NCI-H1105 (cell line): Measurements from ENCODE around the gene CEP63.

Source experiments
- DNase-seq: peaks from one replicate; lab custom pipeline; 2025; lab: John Stamatoyannopoulos, UW

CEP63 gene

DNA sequence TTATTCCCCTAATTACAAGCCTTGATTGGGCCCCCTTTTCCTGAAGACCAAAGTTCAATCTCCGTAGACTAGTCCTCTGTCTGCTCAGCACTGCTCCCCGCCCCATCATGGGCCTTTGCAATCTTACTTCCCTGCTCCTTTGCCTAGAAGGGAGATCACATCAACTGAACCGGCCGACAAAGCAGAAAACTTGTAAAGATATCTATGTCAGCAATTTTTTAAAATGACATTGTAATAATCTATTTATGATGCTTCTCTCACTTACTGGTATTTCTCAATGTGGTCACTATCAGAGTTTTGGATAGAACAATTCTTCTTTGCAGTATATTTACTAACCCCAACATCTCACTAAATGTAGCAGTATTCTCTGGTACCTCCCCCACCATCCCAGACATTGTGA is 17.3 kb upstream of the CEP63 start:
- no peak for DNase-seq

DNA sequence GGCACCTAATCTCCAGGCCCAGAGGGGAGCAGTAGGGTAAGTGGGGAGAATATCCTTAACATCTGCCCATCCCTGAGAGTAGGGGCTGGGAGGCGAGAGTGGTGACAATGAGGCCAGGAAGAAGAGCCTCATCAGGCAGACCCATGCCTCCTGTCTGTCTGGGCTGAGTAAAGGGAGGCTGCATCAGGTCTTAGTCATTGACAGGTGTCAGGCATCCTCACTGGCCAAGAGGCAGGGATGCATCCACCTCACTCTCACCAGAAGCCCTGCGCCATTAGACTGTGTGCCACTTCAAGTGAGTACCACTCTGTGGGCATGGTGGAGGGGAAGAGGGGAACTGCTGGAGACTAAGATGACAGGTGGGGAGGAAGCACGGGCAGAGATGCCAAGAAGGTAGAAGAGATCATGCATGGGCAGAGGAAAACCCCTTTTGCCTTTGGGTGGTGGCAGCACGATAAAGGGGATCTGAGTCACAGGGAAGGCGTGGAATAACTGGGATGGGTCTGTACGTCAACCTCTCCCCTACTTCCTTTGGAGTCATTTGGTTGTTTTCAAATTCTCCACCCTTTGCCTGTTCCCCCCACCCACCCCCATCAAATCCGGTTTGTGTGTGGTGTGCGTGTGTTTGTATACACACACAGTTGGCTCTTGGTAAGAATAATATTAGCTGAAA is 14.2 kb upstream of the CEP63 start:
- DNase-seq, result no peak

DNA sequence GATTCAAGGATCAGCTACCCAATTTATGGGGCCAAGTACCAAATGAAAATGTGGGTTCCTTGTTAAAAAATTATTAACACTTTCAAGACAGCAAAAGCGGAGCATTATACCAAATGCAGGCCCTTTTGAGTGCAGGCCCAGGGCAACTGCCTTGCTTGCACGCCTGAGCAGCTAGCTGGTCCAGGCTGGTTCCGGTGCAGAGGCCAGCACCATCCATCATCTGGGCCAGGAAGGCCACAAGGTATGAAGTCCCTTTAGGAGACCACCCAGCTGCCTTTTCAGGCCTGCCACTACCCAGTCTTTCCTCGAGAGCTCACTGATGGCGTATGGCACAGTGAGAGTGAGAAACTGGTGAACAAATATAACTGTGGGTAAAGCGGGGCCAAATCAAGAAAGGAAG is 13.0 kb upstream of the CEP63 start:
- DNase-seq, result no peak

- peak; percentile 85 for DNase-seq
Observed at GRCh38 chr3:134473868-134474546, 11.8 kb upstream of the CEP63 start.

GRCh38 chr3:134474956-134475355 is 10.9 kb upstream of the CEP63 start:
- DNase-seq, result no peak

GRCh38 chr3:134476306-134476705 is 9.6 kb upstream of the CEP63 start:
- DNase-seq, result no peak

DNA sequence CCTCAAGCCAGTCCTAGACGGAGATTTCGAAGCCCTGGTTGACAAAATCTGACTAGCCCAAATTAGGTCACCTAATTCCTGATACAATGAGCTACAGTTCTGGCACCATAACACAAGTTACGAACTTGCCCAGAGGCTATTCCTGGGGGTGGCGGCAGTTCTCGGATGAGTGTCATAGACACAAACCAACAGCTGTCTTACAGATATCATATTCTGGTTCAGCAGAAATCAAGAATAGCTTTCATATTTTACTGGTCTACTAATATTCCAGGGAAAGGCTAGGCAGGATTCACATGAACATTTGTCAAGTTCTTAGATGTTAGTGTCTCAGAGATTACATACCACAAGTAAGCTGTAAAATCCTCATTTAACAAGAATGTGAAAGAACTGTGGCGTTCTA is 8.9 kb upstream of the CEP63 start:
- DNase-seq, result no peak

GRCh38 chr3:134477938-134478337 is 7.9 kb upstream of the CEP63 start:
- DNase-seq, result no peak

GRCh38 chr3:134480546-134480945 is 5.3 kb upstream of the CEP63 start:
- DNase-seq, result no peak

- DNase-seq, result no peak
Observed at GRCh38 chr3:134481166-134481565, 4.7 kb upstream of the CEP63 start.

DNA sequence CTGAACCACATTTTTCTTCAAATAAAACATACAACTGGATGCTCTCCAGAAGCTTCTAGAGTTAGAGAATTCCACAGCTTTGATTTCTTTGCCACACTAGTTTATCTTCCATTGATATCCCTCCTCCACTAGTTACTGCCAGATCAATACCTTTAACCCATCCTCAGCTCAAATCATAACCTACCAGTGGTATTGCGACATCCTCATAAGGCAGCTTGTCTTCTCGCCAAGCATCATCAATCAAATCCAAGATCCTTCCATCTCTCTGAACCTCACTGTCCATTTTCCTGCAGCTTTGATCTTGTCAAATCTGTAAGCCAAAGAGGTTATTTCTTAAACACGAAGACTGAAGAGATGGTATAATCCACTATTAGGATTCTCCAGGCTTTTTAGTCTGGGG is 3.2 kb upstream of the CEP63 start:
- DNase-seq, result no peak

DNA sequence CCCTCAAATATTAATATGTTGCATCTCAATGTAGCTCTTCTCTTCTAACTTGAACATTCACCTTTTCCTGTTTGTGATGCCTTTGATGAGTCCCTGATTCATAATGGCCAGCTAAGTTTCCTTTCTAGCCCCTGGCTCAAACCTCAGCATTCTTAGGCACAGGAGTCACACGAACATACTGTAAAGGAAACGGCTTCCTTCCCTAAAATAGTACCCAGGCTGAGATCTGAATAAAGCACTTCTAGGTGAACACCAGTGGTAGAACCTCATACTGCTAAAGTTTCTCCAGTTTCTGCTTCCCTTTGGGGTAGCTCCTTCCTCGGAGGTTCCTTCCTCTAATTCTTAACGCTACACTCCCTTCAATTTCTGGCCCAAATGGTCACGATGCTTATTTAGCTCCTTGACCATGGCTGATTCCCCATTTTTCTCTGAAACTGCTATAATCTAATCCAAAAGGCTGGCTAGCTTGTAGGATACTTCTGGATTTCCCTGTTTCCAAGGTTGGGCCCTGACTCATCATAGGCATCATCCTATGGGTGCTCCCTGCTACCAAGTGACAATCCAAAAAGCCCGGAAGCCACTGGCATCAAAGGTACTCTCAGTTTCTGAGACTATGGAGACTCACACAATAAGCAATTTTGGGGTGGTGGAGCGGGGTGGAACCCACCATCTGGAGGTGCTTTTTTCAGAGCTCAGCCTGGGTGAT is 2.5 kb upstream of the CEP63 start:
- DNase-seq, result no peak

DNA sequence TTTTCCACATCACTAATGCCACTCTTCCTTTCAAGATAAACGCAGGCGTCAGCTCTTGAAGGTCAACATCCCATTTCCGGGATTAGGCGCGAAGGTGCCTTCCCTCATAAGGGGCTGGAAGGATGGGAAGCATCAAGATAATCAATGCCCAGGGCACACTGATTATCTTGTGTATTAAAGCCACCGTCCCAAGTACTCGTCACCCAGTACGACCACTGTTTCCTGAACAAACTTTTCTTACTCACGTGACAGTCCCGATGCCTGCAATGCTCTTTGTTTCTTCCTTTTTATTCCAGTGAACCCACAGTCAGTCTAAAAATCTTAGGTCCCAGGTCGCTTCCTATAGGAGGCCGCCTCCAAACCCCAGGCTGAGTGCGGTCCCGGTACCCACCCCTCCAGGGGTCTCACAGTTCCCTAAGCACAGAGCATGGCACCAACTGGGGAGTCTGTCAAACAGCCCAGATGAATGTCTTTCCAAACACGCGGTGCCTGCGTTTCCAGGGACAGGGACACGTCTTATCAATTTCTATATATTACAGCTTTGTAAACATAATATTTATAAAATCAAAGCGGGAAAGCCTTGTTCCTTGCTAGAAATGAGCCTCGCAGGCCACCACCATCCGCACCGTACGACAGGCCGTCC is 661 bp upstream of the CEP63 start:
- no peak for DNase-seq

- peak; percentile 62 for DNase-seq
Observed at GRCh38 chr3:134486577-134487041, 752 bp downstream of the CEP63 start.

DNA sequence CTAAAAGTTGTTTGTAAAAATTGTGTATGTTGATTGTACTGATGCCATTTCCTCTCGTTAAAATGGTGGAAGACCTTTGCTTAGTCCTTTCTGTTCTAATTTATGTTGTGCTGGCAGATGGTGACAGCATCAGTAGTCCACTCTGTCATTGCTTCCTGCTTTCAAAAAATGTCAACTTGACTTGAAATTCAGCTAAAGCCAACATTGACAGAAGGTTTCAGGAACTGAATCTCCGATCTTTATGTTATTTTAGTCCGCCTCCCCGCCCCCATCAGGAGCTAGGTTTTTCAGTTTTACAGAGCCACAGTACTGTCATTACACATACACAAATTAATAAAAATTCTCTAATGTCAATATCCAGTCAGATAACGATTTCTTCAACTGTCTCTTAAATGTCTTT is 1.5 kb downstream of the CEP63 start:
- DNase-seq, result no peak

DNA sequence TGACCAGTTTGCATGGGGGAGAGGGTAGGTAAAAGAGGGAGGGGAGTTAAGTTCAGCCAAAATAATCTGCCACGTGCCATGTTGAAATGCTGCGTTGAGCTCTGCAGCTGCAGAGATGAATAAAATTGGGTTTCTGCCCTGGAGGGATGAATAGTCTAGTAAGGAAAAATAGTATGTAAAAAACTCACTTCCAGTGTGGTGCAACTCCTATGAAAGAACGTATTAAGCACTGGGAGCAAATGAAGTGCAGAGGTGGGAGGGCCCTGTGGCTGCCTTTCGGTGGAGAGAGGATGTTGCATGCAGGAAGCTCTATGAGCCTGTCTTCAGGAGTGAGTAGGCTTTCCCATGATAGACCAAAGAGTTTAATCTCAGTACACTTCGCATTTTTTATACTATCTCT is 8.6 kb downstream of the CEP63 start:
- no peak for DNase-seq

DNA sequence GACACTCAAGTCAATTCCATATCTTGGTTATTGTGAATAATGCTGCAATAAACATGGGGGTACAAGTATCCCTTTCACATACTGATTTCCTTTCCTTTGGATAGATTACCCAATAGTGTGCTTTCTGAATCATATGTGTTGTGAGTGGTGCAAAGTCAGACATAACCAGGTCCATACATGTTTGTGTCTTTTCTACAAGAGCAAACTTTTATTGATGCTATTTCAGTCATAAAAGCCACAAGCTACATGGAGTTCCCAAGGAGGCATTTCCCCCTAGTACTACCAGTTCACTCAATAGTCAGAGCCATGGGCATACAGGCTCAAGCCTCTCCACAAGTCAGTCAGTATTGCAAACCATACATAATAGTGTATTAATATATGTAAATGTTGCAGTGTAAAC is 10.1 kb downstream of the CEP63 start:
- no peak for DNase-seq

DNA sequence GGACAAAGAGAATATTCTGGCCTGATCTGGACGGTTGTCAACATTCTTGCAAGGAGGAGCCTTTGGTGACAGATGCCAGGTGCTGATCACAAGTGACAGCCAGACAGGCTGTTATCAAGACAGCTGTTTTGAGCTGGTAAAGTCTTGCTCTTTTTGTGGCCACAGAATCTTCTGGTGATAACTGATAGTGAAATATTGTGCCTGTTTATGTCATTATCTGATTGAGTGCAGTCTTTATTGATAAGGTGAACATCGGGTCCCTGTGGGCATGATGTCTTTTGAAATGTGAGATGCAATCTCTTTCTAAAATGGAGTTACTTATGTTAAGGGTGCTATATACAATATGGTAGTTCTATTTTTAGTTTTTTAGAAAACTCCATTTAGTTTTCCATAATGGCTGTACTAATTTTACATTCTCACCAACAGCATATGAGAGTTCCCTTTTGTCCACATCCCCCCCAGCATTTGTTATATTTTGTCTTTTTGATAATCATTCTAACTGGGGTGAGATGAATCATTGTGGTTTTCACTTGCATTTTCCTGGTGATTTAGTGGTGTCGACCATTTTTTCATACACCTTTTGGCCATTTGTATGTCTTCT is 10.7 kb downstream of the CEP63 start:
- no peak for DNase-seq

- no peak for DNase-seq
Observed at GRCh38 chr3:134503266-134503665, 17.4 kb downstream of the CEP63 start.

DNA sequence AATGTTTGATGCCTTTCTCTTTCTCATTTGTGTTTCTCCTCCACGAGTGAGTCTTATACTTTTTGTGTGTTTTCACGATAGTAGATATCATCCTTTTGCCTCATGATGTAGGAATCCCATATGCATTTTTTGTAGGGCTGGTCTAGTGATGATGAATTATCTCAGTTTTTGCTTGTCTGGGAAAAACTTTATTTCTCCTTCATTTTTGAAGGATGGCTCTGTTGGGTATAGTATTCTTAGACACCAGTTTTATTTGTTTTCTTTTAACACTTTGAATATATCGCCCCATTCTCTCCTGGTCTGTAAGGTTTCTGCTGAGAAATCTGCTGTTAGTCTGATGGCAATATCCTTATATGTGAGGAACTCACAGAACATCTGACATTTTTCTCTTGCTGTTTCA is 18.3 kb downstream of the CEP63 start:
- no peak for DNase-seq

GRCh38 chr3:134505485-134505884 is 19.6 kb downstream of the CEP63 start:
- DNase-seq, result no peak

- DNase-seq, result no peak
Observed at GRCh38 chr3:134511500-134511899, 25.6 kb downstream of the CEP63 start.
